ENCODE data around the gene KRTAP13-1.

Gene KRTAP13-1

GRCh38 chr21:30395731-30396130, at the start of gene KRTAP13-1:
KRTAP13-1 (plus strand) TSS chr21:30396031; CDS start chr21:30396087, 56 bp downstream.
- no peak for DNase-seq (ENCODE audit: low read depth)
- no peak for TF ChIP-seq CTCF (conservative IDR thresholded peaks at IDR 0.05; ENCODE audit: low read length)
- no peak within 1 kb of the TSS for H3K4me3 ChIP-seq (ENCODE audit: low read length)

- DNase-seq (ENCODE audit: low read depth) = no peak
- TF ChIP-seq CTCF (conservative IDR thresholded peaks at IDR 0.05; ENCODE audit: low read length) = no peak
- H3K4me3 ChIP-seq (ENCODE audit: low read length) = no peak within 1 kb of the TSS
These were observed 47.3 kb upstream of the KRTAP13-1 start, which contains the start of gene KRTAP23-1 for GRCh38 chr21:30348506-30348905. KRTAP23-1 (minus strand) TSS chr21:30348606; CDS start chr21:30348606, 0 bp downstream.

GRCh38 chr21:30349572-30349971, 46.3 kb upstream of the KRTAP13-1 start:
- no peak for DNase-seq (ENCODE audit: low read depth)
- H3K4me3 ChIP-seq (ENCODE audit: low read length) = no peak overlapping the region
- no peak for TF ChIP-seq CTCF (conservative IDR thresholded peaks at IDR 0.05; ENCODE audit: low read length)

- DNase-seq (ENCODE audit: low read depth) = no peak
- no peak for TF ChIP-seq CTCF (conservative IDR thresholded peaks at IDR 0.05; ENCODE audit: low read length)
- H3K4me3 ChIP-seq (ENCODE audit: low read length) = no peak overlapping the region
These were observed 44.3 kb upstream of the KRTAP13-1 start for GRCh38 chr21:30351534-30351933.

GRCh38 chr21:30354308-30355005, 41.4 kb upstream of the KRTAP13-1 start:
- no peak overlapping the region for H3K4me3 ChIP-seq (ENCODE audit: low read length)
- no peak for TF ChIP-seq CTCF (conservative IDR thresholded peaks at IDR 0.05; ENCODE audit: low read length)
- DNase-seq (ENCODE audit: low read depth) = no peak

- no peak for DNase-seq (ENCODE audit: low read depth)
- no peak overlapping the region for H3K4me3 ChIP-seq (ENCODE audit: low read length)
- TF ChIP-seq CTCF (conservative IDR thresholded peaks at IDR 0.05; ENCODE audit: low read length) = no peak
These were observed 39.9 kb upstream of the KRTAP13-1 start for GRCh38 chr21:30355906-30356305.

GRCh38 chr21:30372139-30372770, 23.6 kb upstream of the KRTAP13-1 start, which contains the start of gene KRTAP13-2:
KRTAP13-2 (minus strand) TSS chr21:30372271; CDS start chr21:30372213, 58 bp downstream.
- DNase-seq (ENCODE audit: low read depth) = no peak
- no peak for TF ChIP-seq CTCF (conservative IDR thresholded peaks at IDR 0.05; ENCODE audit: low read length)
- no peak within 1 kb of the TSS for H3K4me3 ChIP-seq (ENCODE audit: low read length)

All from AG10803 (cell line).